K562 (cell line): ENCODE results near the gene TEX51. TPM values are rescaled to one million over a fixed set of nuclear protein-coding genes. Genes with fewer than 3 reads are reported as not detected.

Experiments used
- ATAC-seq: fragments of 200-7000 bp; cut with Tn5 transposase; 3 replicates; pipeline ENCODE4 v1.9.1; 2020; ENCODE audit warnings: moderate library complexity
- BruUV-seq: library from RNA; stranded (reverse); fragments of 400-500 nt; replicated peaks from 2 replicates; lab custom pipeline; 2021; lab: Mats Ljungman, UMichigan
- CTCF ChIA-PET: fragments of 300-600 bp; formaldehyde crosslinking; extraction: SDS; loops from one replicate; lab custom pipeline; 2021; ENCODE audit warnings: low intra/inter-chr PET ratio; lab: Yijun Ruan, JAX
- POLR2A ChIA-PET: fragments of 300-600, 350-650 bp; sonication (Branson Sonifier 250); formaldehyde crosslinking; extraction: SDS; loops from one replicate; lab custom pipeline; 2021; ENCODE audit warnings: antibody characterized with exemption, inconsistent platforms; lab: Yijun Ruan, JAX
- DNase-seq, 4 experiments: peaks; one replicate each; pipeline versions ENCODE4 v3.0.0 to v3.0.0-alpha.2; 2011 to 2018; ENCODE audit warnings: low spot score in 3 of 4, mixed read lengths in 3 of 4; ENCODE audit errors: extremely low read depth in 1 of 4
- FAIRE-seq: peaks from 2 replicates; lab custom pipeline; 2011; peaks lifted over from hg19 to GRCh38; lab: Jason Lieb, UNC
- H2AFZ ChIP-seq: 2 replicates; pipeline ENCODE4 v1.6.0; 2011; ENCODE audit warnings: low read depth, low read length, control low read depth, inconsistent platforms
- H3K27ac ChIP-seq: fragments of 200-600 bp; 3 replicates; pipeline ENCODE4 v1.8.0; 2011; ENCODE audit warnings: low read depth, mild to moderate bottlenecking, control low read depth, inconsistent platforms, low read length, moderate library complexity, mixed read lengths; ENCODE audit errors: extremely low read depth
- H3K27me3 ChIP-seq, 2 experiments: fragments of 300-600 bp in 1 of 2; 2 replicates in 1 of 2; 3 replicates in 1 of 2; pipeline versions ENCODE4 v1.6.0 to v1.8.0; 2011; ENCODE audit warnings: inconsistent platforms in 2 of 2, low read length in 2 of 2, mild to moderate bottlenecking in 1 of 2, mixed read lengths in 1 of 2, moderate library complexity in 1 of 2; ENCODE audit not compliant: control insufficient read depth in 2 of 2, insufficient read depth in 2 of 2
- H3K36me3 ChIP-seq: fragments of 300-600 bp; 3 replicates; pipeline ENCODE4 v1.8.0; 2011; ENCODE audit warnings: mild to moderate bottlenecking, low read length, inconsistent platforms; ENCODE audit not compliant: control insufficient read depth, insufficient read depth
- H3K4me1 ChIP-seq, 2 experiments: fragments of 200-600 bp in 1 of 2; replicated peaks in 1 of 2; 2 replicates in 1 of 2; 3 replicates in 1 of 2; pipeline versions ENCODE4 v1.5.1 to v1.8.0; 2011; ENCODE audit warnings: inconsistent platforms in 2 of 2, low read length in 2 of 2, mild to moderate bottlenecking in 1 of 2, mixed read lengths in 1 of 2, moderate library complexity in 1 of 2; ENCODE audit not compliant: control insufficient read depth in 2 of 2, insufficient read depth in 2 of 2
- H3K4me2 ChIP-seq: 2 replicates; pipeline ENCODE4 v1.6.1; 2011; ENCODE audit warnings: low read length, control low read depth, inconsistent platforms, mixed read lengths; ENCODE audit not compliant: insufficient read depth
- H3K4me3 ChIP-seq: fragments of 200-600 bp; sonication (generic), shearing (Covaris generic); 2 replicates; pipeline ENCODE4 v1.5.1; 2016; ENCODE audit warnings: control low read depth, inconsistent platforms
- H3K79me2 ChIP-seq: fragments of 200-600 bp; 3 replicates; pipeline ENCODE4 v1.8.0; 2011; ENCODE audit warnings: low read length, inconsistent platforms; ENCODE audit not compliant: control insufficient read depth, insufficient read depth
- H3K9ac ChIP-seq, 2 experiments: 2 replicates each; pipeline versions ENCODE4 v1.6.0 to v1.6.1; 2011; ENCODE audit warnings: low read depth in 2 of 2, low read length in 2 of 2, control low read depth in 1 of 2, inconsistent platforms in 1 of 2, mild to moderate bottlenecking in 1 of 2, mixed read lengths in 1 of 2; ENCODE audit not compliant: insufficient read depth in 1 of 2
- H3K9me1 ChIP-seq: one replicate; pipeline ENCODE4 v1.6.0; 2011; ENCODE audit warnings: inconsistent platforms, mild to moderate bottlenecking, low read length, moderate library complexity; ENCODE audit not compliant: control insufficient read depth, insufficient read depth
- H3K9me3 ChIP-seq: replicated peaks from 2 replicates; pipeline ENCODE4 v1.5.1; 2011; ENCODE audit warnings: low read depth, low read length, inconsistent platforms; ENCODE audit not compliant: control insufficient read depth, insufficient read depth
- H4K20me1 ChIP-seq: replicated peaks from 2 replicates; pipeline ENCODE4 v1.6.1; 2011; ENCODE audit warnings: low read length, inconsistent platforms, mixed read lengths; ENCODE audit not compliant: control insufficient read depth, insufficient read depth
- ARHGAP35 ChIP-seq: fragments of 450-650 bp; IDR thresholded peaks from 2 replicates; pipeline ENCODE4 v1.6.1; 2018; ENCODE audit not compliant: partially characterized antibody
- HDAC6 ChIP-seq: IDR thresholded peaks from 2 replicates; pipeline ENCODE4 v1.6.1; 2012; ENCODE audit warnings: low read depth, mild to moderate bottlenecking, control low read depth, inconsistent platforms, low read length, moderate library complexity
- ILK ChIP-seq: fragments of 450-650 bp; IDR thresholded peaks from 2 replicates; pipeline ENCODE4 v1.6.1; 2016; ENCODE audit warnings: missing genetic modification characterization, low read depth, mild to moderate bottlenecking, missing compliant biosample characterization, moderate library complexity, borderline replicate concordance
- KDM2B ChIP-seq: fragments of 250-450 bp; sonication (Bioruptor Pico); IDR thresholded peaks from 2 replicates; pipeline ENCODE4 v1.8.0; 2021; ENCODE audit warnings: mild to moderate bottlenecking, moderate library complexity
- KDM5B ChIP-seq: fragments of 200-600 bp; sonication (generic); IDR thresholded peaks from 2 replicates; pipeline ENCODE4 v1.6.1; 2012; ENCODE audit warnings: low read depth, mild to moderate bottlenecking, moderate library complexity, low read length, control low read depth, inconsistent platforms; ENCODE audit not compliant: insufficient replicate concordance
- MCM2 ChIP-seq: fragments of 450-650 bp; IDR thresholded peaks from 2 replicates; pipeline ENCODE4 v1.6.1; 2017; ENCODE audit warnings: low read depth, mild to moderate bottlenecking
- PTBP1 ChIP-seq: fragments of 200-400 bp; formaldehyde crosslinking; IDR thresholded peaks from 2 replicates; pipeline ENCODE4 v1.6.1; 2017; ENCODE audit warnings: low read depth, low read length
- SAP30 ChIP-seq: fragments of 200-600 bp; sonication (generic); IDR thresholded peaks from 2 replicates; pipeline ENCODE4 v1.6.1; 2012; ENCODE audit warnings: borderline replicate concordance, low read depth, mild to moderate bottlenecking, moderate library complexity, low read length, control low read depth, inconsistent platforms; ENCODE audit not compliant: insufficient read depth, poor library complexity, severe bottlenecking
- SMAD2 ChIP-seq: fragments of 150-350 bp; IDR thresholded peaks from 2 replicates; pipeline ENCODE4 v1.6.1; 2014; ENCODE audit warnings: low read depth, mild to moderate bottlenecking, low read length
- THRA ChIP-seq: fragments of 450-650 bp; IDR thresholded peaks from 2 replicates; pipeline ENCODE4 v1.6.1; 2017; ENCODE audit warnings: mild to moderate bottlenecking, moderate library complexity
- ZNF174 ChIP-seq: fragments of 250-450 bp; sonication (Bioruptor Pico); IDR thresholded peaks from 2 replicates; pipeline ENCODE4 v1.4.0; 2020; ENCODE audit warnings: mild to moderate bottlenecking
- ZNF830 ChIP-seq: fragments of 250-450 bp; sonication (Bioruptor Pico); IDR thresholded peaks from 2 replicates; pipeline ENCODE4 v1.5.0; 2021; ENCODE audit warnings: mild to moderate bottlenecking
- ZZZ3 ChIP-seq: fragments of 450-650 bp; IDR thresholded peaks from 2 replicates; pipeline ENCODE4 v1.6.1; 2016; ENCODE audit warnings: antibody characterized with exemption, mild to moderate bottlenecking, moderate library complexity
- WGBS: fragments of 100-300 bp; shearing (Covaris generic); methylation state at CpG from one replicate; pipeline ENCODE4 v1.1.6; 2016; ENCODE audit warnings: low coverage, mixed read lengths; ENCODE audit not compliant: insufficient coverage; ENCODE audit errors: missing lambda C conversion rate; 5-methylcytosine and 5-hydroxymethylcytosine counted together
- in situ Hi-C: fragments of 300-500 bp; cut with MboI; formaldehyde crosslinking; loops from 4 replicates; pipeline ENCODE4 v1.15.0; 2018; ENCODE audit warnings: inconsistent platforms, mixed read lengths
- intact Hi-C: fragments of 100-400 bp; cut with micrococcal nuclease; formaldehyde crosslinking; loops from 2 replicates; pipeline ENCODE4 v1.14.2; 2022
- polyA plus RNA-seq, 8 experiments: library from polyadenylated mRNA; depleted of rRNA in 4 of 8; stranded (reverse) in 5 of 8; unstranded in 3 of 8; fragments of >200 nt; fragmentation: Nextera tagmentation in 2 of 8; fragmentation: Illumina TruSeq in 1 of 8; extraction: Ambion mirVana in 2 of 8; extraction: Trizol in 1 of 8; gene quantifications; 2 replicates each; pipeline versions ENCODE4 v1.2.1 to v1.2.3, GENCODE V29; 2011 to 2014; ENCODE audit warnings: inconsistent platforms in 1 of 8, missing spikeins in 1 of 8
- total RNA-seq, 7 experiments: library from RNA; depleted of rRNA in 6 of 7; stranded (reverse); fragments of >200 nt in 6 of 7; fragmentation: Illumina TruSeq in 2 of 7; extraction: Trizol in 2 of 7; gene quantifications; 2 replicates each; pipeline versions ENCODE4 v1.2.1 to v1.2.3, GENCODE V29; 2011 to 2021; ENCODE audit warnings: low replicate concordance in 1 of 7

TEX51 gene
- total and polyA plus RNA-seq, 9 of the 15 experiments (the other 6 are each of a cell fraction or from before 2014, with no cell fraction given) = not detected

- H3K4me1 ChIP-seq = no peaks in the 10 kb centered on the region
- H3K27me3 ChIP-seq = no peaks in the 10 kb centered on the region; a peak in 1 of 5 replicates
- BruUV-seq = no TSS peak
- ChIA-PET POLR2A (interaction anchor here (0.5 kb wide), 1 partner anchor 178 kb away, joined by 3 read pairs; no protein-coding TSS in a partner anchor), CTCF (no interaction called here)
- no peaks in the 10 kb centered on the region for H3K9me1 ChIP-seq
- H3K36me3 ChIP-seq = no peaks in the 10 kb centered on the region
- no peak overlapping the region for H3K4me3 ChIP-seq
- DNase-seq (no peak), FAIRE-seq (no peak), ATAC-seq (no peak)
- no peak for TF ChIP-seq PTBP1
- TF ChIP-seq ZNF174 = no peak
- no peak for TF ChIP-seq ZNF830 (CRISPR knock-in tag)
- 0% methylated on average over 4 of the region's 4 CpGs for WGBS
- H2AFZ ChIP-seq = no peak overlapping the region
- no peak overlapping the region for H3K4me2 ChIP-seq
- no peak overlapping the region for H3K9ac ChIP-seq
- in situ Hi-C loops (no loop called here), intact Hi-C loops (no loop called here)
- no peaks in the 10 kb centered on the region for H3K79me2 ChIP-seq
- H3K27ac ChIP-seq = no peak overlapping the region
- H4K20me1 ChIP-seq = no peaks in the 10 kb centered on the region
- no peaks in the 10 kb centered on the region for H3K9me3 ChIP-seq
Measured at GRCh38 chr2:126899616-126900185, 1.0 kb downstream of the TEX51 start.

DNA sequence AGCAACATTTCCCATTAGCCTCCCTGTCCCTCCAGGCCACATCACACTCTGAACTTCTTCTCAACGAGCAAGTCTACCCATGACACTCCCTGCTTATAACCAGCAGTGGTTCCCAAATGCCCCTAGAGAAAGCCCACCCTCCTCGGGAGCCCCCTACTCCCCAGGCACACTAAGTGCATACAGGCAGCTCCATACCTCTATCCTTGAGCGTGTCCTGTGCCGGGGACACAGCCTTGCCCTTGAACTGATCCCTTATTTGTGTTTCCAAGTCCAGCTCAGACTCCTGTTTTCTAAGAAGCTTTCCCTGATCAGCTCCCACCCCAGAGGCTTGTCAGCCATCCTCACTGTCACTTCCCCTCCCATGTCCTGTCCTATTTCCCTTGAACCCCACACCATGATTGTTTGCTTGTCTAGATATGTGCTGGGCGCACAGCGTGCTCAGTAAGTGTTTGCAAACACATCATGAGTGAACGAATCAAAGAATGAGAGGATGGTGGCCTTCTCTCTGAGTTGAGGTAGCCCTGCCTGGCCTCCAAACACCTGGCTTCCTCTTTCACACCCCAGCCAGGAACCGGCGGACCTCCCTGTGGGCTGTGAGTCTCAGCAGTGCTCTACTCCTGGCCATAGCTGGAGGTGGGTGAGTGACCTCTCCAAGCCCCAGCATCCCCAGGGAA, 2.1 kb downstream of the TEX51 start:
- WGBS = under 1% methylated on average over 9 of the region's 9 CpGs
- in situ Hi-C loops (no loop called here), intact Hi-C loops (no loop called here)
- no TSS peak for BruUV-seq
- H3K4me2 ChIP-seq = no peak overlapping the region
- no peak for DNase-seq
- no peaks in the 10 kb centered on the region for H4K20me1 ChIP-seq
- H3K9me3 ChIP-seq = no peaks in the 10 kb centered on the region
- no peak overlapping the region for H3K9ac ChIP-seq
- no peaks in the 10 kb centered on the region for H3K9me1 ChIP-seq
- no peak overlapping the region for H2AFZ ChIP-seq
- no peaks in the 10 kb centered on the region for H3K4me1 ChIP-seq
- no peak for FAIRE-seq
- H3K4me3 ChIP-seq = no peak overlapping the region
- POLR2A ChIA-PET = interaction anchor here (0.7 kb wide), 1 partner anchor 13 kb away, joined by 3 read pairs; no protein-coding TSS in a partner anchor
- no peak overlapping the region for H3K27ac ChIP-seq
- no peaks in the 10 kb centered on the region; a peak in 2 of 5 replicates for H3K27me3 ChIP-seq
- no peak for TF ChIP-seq HDAC6
- TF ChIP-seq ARHGAP35 = no peak
- TF ChIP-seq KDM5B = no peak
- no peak for TF ChIP-seq SAP30
- no peak for TF ChIP-seq SMAD2
- no peak for TF ChIP-seq ZZZ3
- TF ChIP-seq KDM2B (CRISPR knock-in tag) = no peak
- TF ChIP-seq MCM2 = no peak
- no peak for TF ChIP-seq ILK (tag)
- TF ChIP-seq THRA = no peak
- TF ChIP-seq, all 486 proteins: peak for 0
- H3K79me2 ChIP-seq = no peaks in the 10 kb centered on the region
- ATAC-seq = no peak
- H3K36me3 ChIP-seq = no peaks in the 10 kb centered on the region
- CTCF ChIA-PET = no interaction called here
